Measurements from ENCODE around the gene CLEC19A. TPM values are rescaled to one million over a fixed set of nuclear protein-coding genes. Genes with fewer than 3 reads are reported as not detected.

The CLEC19A gene
- not detected in 2 replicates for total RNA-seq

DNA sequence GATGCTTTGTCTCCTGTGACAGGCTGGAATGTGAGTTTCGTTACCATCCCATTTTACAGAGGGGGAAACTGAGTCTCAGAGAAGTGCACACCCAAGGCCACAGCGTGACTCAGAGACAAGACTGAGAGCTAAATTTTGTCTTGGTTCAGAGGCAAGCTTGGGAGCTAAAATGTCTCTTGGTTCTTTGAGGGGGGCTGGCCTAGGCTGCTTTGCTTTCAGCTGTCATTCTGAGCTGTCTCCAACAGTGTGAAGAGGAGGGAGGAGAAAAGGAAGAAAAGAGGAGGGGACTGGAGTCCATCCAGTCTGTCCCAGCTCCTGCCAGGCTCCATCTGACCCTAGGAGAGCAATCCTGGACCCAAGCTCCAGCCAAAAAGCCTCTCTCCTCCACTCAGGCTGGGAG, at the start of gene CLEC19A:
TSS of gene CLEC19A (plus strand) at position 301 of the 400 bp plus-strand sequence. CDS start 121 bp downstream, outside the sequence.
- no peak for DNase-seq (ENCODE audit: low read depth in 2 of 2)

DNA sequence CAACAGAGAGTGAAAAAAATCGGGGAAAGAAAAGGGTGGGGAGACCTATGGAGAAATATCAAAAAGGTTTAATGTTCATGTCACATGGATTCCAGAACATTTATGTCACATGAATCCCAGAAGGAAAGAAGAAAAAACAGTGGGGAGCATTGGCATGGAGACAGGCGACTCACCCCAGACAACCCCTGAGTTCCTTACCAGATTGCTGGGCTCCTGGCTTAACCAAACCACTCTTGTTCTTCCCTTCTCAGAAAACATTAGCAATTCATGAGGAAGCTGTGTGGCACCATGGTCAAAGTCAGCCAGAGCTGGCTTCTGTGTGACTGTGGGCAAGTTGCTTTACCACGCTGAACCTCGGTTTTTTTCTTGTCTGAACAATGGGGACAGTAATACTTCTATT, 49.6 kb upstream of the CLEC19A start:
- DNase-seq (ENCODE audit: low read depth in 2 of 2) = no peak

DNA sequence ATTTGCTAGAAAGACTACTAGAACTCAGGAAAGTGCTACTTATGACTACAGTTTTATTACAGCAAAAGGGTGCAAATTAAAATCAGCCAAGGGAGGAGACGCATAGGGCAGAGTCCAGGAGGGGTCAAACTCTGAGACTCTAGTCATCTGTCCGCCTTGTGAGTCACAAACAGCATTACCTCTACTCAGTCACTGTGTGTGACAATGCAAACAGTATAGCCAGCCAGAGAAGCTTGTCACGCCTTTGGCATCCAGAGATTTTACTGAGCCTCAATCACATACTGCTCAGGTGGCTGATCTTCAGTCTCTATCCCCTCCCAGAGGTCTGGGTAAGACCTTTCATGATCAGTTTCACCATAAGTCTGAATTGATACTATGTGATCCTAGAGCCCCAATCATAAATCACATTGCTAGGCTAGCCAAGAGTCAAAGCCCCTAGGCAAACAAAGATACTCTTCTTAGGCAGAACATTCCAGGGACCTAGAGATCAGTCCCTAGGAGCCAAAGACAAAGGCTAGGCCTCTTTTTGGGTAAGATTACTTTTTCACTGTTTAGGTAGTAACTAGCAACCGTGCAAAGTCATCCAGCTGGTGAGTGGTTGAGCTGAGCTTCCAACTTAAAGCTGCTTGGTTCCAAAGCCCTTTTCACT, 48.8 kb upstream of the CLEC19A start:
- DNase-seq (ENCODE audit: low read depth in 2 of 2) = no peak

DNA sequence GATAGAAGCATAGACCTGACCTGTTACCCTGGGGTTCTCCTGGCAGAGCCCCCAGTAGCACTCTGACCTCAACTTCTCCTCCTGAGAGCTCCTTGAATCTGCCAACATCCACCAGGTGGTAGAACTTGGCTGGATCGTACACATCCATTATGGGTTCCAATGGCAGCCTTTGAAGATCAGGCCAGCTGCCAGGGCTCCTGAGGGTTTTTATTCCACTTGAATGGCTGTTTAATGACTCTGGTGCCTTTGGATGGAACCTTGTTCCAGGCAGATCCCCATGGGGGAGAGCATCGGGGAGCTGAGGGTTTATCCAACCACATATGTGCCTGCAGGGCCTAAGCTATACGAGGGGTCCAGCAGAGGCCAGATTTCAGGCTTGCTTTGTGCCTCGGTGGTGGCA, 47.1 kb upstream of the CLEC19A start:
- DNase-seq (ENCODE audit: low read depth in 2 of 2) = no peak

DNA sequence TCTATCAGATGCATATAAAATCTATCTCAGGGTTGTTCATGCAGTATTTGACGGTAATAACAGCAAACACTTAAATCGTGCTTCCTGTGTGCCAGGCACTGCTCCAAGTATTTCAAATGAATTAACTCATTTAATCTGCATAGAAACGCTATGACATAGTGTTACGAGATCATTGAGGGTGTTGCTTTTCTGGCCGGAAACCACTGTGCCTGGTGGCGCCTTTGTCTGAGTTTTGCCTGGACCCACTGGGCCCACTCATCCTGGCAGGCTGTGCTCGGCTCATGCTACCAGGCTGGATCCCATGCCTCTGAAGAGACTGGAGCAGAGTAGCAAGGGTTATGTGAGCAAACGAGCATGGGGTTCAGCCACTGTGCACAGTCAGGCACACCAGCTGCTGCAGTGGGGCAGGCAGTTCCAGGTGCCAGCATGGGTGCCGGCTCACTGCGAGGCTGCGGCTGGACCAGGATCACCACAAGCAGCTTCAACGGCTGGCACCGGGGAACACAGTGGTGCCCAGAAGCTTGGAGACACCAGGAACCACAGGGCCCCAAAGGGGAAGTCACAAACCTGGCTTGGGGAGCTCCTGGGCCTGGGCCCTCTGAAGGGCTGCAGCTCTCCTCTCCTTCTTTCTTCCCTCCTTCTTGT, 45.9 kb upstream of the CLEC19A start:
- DNase-seq (ENCODE audit: low read depth in 2 of 2) = no peak

DNA sequence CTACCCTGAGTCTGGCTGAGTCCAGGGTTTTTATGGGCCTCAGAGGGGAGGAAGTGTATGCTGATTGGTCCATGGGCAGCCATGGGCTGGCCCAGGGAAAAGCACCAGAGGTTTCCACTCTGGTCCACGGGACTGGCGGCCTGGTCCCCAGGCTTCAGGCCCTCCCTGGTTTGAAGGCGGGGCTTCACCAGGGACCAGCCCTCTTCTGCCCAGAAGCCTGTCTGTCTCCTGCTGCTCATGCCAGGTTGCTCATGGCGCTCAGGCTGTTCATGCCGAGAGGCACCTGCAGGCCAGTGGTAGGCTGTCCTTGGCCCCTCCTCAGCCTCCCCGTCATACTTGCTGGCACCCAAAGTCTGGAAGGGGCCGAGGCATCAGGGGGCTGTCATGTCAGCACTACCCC, 45.0 kb upstream of the CLEC19A start:
- DNase-seq (ENCODE audit: low read depth in 2 of 2) = no peak

DNA sequence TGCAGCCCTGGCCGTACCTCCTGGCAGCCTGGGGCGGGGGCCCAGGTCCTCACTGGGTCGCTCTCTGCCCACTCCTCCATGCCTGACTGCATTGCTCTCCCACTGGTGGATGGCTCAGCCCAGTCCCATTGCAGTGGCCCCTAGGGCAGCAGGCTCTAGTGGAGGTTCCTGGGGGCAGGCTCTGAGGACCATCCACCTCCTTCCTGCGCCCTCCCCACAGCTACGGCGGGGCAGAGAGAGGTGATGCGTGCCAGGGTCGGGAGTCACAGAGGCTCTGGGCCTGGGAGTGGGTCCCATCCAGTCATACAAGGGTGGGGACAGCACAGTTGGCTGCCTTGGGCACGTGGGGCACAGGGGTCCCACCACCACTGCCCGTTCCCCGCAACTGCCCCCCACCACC, 44.0 kb upstream of the CLEC19A start:
- no peak for DNase-seq (ENCODE audit: low read depth in 2 of 2)

DNA sequence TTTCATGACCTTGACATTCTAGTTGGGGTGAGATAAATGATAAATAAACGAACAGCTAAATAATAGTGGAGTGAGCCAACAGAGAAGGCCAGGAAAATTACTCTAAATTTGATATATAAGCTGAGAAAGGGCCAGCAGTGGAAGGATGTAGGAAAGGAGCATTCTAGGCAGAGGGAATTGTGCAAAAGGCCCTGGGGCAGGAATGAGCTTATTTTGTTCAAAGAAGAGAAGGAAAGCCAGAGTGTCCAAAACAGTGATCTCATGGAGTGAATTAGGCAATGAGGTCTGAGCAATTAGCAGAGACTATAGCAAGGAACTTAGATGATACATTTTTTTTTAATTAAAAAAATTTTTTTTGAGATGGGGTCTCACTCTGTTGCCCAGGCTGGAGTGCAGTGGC, 43.3 kb upstream of the CLEC19A start:
- DNase-seq (ENCODE audit: low read depth in 2 of 2) = no peak

DNA sequence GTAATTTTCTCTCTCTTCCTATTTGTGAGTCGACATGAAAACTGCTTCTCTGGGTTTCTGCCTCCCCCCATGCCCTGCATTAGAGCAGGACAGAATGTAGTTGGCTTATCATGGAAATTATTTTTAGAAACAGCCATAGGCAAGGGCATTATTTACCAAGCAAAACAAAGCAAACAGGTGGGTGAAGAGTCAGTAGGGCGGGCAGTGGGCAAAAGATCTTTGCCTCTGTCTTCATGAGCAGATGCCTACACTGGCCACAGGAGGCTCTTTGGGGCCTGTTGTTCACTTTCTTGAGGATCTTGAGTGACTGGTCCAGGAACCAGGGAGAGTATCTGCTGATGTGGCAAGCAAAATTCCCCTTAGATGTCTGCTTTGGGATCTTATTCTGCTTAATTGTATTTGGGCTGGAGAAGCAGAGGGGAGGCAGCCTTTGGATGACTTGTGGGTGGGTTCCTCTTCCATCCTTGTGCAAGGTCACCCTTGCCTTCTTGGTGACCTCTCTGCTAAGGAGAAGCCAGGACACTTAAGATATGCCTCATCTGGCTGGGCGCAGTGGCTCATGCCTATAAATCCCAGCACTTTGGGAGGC, 42.5 kb upstream of the CLEC19A start:
- DNase-seq (ENCODE audit: low read depth in 2 of 2) = no peak

DNA sequence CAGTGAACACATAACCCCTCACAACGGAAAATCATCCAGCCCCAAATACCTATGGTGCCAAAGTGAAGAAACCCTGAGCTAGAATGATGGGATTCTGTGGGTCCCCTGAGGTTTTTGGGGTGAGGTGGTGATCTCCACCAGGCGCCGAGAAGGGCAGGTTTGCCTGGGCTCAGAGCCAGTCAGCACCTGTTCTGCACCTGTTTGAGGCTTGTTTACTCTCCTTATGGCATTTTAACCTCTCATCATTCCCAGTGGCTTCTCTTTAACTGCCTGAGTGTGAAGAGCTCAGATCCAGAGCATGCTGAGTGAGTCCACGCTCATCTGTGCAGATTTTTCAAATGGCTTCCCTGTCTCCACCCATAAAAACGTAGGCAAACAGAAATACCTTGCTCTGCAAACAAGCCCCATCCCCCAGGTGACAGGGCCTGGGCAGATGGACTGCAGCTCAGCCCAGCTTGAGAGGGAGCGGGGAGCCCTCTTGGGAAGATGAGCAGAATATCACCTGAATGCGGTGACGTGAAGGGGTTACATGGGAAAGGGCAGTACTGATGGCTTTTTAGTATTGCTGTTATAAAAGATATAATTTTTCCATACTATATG, 40.1 kb upstream of the CLEC19A start:
- DNase-seq (ENCODE audit: low read depth in 2 of 2) = no peak

DNA sequence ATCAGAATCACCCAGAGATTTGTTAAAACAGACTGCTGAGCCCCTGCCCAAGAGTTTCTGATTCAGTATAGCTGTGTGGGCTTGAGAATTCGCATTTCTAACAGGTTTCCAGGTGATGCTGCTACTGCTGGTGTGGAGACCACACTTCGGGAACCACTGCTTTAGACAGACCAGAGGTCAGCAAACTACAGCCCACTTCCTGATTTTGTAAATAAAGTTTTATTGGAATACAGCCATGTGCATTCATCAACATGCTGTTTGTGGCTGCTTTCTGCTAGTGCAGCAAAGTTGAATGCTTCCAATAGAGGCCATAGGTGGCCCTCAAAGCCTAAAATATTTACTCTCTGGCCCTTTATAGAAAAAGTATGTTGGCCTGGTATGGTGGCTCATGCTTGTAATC, 32.6 kb upstream of the CLEC19A start:
- no peak for DNase-seq (ENCODE audit: low read depth in 2 of 2)

DNA sequence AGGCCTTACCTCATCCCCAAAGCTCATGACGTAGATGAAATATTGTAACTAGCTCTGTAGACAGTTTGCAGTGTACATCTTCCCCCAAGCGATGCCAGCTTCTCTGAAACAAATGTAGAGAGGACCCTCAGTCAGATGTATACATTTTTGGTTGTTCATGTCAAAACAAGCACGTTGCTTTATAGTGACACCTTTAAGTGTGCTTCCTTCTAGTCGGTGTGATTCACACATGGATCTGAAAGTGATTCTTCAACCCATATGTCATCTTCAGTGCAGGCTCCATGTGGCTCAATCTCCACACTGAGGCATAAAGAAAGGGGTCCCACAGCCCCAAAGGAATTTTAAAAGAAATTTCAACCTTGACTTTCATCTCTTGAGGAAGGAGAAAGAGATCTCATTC, 30.9 kb upstream of the CLEC19A start:
- DNase-seq (ENCODE audit: low read depth in 2 of 2) = no peak

DNA sequence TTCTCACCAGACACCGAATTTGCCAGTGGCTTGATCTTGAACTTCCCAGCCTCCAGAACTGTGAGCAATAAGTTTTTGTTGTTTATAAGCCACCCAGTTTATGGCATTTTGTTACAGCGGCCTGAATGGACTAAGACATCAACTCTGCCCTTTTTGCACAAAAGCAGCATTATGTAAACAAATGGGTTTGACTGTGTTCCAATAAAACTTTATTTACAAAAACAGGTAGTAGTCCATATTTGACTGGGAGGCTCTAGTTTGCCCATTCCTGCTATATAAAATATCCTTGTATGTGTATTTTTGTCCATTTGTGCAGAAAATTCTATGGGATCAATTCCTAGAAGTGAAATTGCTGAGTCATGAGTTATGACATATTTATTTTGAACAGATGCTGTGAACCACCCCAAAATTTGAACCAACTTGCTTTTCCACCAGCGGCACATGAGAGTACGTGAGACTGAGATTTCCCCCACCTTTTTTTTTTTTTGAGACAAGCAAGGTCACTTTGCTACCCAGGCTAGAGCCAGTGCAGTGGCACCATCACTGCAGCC, 21.3 kb upstream of the CLEC19A start:
- DNase-seq (ENCODE audit: low read depth in 2 of 2) = no peak

DNA sequence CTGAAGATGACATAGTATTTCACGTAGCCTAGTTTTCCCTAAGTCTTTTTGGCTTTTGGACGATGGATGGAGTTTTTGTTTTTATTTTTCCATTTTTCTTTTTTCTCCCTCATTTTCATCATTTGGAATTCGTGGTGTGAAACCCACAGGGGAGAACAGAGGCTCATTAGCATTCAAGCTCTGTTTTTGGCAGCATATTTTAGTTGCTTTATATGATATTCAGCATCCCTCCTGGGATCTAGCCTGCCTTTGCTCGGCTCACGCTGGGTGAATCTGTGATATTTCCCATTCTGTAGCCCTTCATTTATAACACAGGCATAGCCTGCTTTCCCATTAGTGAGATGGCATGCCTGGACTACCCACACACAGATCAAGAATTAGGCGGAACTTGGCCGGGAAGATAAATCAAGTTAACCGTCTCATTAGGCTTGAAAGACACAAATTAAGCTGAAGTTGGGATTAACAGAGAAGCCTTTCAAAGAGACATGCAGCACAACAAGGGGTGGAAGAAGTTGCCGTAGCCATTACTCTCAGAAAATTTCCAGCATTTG, 20.1 kb upstream of the CLEC19A start:
- no peak for DNase-seq (ENCODE audit: low read depth in 2 of 2)

DNA sequence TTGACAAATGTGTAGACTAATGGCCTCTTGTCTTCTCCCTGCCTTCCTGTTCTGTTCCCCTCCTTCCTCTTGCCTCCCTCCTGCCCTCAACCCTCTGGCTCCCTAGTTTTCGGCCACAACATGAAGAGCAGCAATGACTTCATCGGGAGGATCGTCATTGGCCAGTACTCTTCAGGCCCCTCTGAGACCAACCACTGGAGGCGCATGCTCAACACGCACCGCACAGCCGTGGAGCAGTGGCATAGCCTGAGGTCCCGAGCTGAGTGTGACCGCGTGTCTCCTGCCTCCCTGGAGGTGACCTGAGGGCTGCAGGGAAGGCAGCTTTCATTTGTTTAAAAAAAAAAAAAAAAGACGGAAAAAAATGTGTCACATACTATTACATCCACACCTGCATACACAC, 18.8 kb upstream of the CLEC19A start:
- no peak for DNase-seq (ENCODE audit: low read depth in 2 of 2)

DNA sequence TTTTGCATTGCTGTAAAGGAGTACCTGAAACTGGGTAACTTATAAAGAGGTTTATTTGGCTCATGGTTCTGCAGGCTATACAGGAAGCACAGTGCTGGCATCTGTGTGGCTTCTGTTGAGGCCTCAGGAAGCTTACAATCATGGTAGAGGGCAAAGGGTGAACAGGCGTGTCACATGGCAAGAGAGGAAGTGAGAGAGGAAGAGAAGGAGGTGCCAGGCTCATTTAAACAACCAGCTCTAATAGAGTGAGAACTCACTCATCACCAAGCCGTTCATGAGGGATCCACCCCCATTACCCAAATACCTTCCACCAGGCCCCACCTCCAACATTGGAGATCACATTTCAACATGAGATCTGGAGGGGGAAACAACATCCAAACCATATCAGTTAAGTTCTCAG, 16.4 kb upstream of the CLEC19A start:
- DNase-seq (ENCODE audit: low read depth in 2 of 2) = no peak

DNA sequence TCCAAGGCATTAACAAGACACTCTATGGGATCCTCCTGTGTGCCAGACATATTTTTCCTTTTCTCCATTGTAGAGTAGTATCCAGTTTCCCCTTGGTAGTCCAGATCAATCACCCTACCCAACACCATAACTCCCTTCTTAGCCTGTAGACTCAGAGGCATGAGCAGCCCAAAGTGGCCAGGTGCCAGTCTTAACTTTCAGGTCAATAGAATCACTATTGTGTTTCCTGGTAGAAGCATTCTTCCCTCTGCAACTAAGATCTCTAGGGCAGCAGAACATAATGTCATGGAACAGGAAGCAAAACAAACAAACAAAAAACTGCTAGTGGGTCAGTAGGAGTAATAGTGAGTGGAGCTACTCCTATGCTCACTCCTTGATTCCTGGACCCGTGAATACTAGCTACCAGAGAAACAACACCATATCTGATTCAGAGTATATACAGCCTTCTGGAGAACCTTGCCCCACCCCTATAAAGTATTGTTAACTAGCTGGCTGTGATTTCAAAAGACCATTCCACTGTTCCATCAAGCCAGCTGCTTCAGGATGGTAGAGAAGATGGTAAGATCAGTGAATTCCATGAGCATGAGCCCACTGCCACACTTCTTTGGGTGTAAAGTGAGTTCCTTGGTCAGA, 11.2 kb upstream of the CLEC19A start:
- DNase-seq (ENCODE audit: low read depth in 2 of 2) = no peak

DNA sequence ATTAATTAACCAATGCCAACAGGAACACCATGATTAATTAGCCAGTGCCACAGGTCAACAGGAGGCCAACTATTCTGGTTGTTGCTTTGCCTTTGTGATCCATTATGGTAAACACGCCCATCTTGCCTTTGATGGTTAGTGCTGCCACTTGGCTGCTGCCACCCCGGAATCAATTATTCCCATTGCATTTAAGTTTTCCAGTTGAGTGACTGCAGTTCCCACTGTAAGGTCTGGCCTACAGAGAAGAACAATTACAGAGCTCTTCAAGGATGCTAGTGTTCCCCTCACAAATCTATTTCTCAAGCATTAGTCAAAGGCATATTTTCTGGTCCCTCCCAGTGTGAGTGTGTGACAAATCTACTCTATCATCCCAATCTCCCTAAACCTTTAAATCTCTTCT, 7.1 kb upstream of the CLEC19A start:
- no peak for DNase-seq (ENCODE audit: low read depth in 2 of 2)

DNA sequence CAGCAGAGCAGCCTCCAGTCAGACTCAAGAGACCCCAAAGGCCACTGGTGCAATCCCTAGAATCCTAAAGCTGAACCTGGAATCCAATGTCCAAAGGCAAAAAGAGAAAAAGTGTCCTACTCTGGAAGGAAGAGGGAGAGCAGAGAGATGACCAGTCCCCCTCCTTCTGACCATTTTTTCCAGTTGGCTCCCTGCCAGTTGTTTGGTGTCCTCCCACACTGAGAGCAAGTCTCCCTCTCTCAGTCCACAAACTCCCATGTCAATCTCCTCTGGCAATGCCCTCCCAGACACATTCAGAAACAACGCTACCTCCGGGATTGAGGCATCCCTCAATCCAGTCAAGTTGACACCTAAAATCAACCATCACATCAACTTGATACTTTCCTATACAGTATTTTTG, 4.3 kb upstream of the CLEC19A start:
- DNase-seq (ENCODE audit: low read depth in 2 of 2) = no peak

DNA sequence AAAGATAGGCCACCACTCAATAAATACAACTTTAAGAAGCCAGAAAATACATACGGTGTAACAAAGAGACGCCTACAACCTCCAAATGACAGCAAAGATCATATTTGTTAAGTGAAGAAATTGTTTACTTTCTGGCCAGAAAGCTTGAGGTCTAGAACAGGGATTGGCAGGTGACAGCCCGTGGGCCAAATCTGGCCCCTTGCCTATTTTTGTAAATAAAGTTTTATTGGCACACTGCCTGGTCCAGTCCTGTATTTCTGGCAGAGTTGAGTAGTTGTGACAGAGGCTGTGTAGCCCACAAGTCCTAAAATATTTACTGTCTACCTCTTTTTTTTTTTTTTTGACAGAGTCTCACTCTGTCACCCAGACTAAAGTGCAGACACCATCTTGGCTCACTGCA, 3.4 kb upstream of the CLEC19A start:
- DNase-seq (ENCODE audit: low read depth in 2 of 2) = no peak

DNA sequence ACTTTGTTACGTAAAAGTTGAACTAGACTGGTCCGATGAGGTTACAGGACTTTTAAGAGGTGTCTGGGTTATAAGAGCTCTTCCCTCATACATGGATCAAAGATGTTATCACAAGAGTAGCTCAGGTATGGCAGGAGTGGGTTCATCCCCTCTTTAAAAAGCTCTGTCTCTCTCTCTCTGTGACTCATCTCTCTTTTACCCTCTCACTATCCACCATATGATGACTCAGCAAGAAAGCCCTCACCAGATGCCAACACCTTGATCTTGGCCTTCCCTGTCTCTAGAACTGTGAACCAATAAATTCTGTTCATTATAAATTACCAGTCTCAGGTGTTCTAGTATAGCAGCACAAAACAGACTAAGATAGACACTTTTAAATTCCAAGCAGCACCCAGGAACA, 1.9 kb upstream of the CLEC19A start:
- DNase-seq (ENCODE audit: low read depth in 2 of 2) = no peak

DNA sequence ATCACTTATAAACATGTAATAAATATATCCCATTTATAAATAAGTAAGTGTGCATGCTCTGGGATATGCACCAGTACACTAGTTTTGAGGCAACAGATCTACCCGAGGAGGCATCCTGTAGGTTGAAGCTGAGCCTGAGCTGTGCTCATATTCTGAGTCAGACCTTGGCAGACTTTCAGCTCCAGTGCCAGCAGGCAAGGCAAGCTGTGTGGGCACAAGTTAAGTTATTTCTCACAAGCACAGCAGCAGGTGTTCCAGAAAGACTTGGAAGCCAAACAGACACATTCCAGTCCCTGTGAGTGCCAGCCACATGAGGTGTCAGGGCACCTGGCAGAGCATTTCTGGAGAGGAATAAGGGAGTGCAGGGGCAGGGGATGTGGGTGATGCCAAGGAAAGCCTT, 1.3 kb upstream of the CLEC19A start:
- DNase-seq (ENCODE audit: low read depth in 2 of 2) = no peak
